Mesothelial cell of epicardium (in vitro differentiated cells): ENCODE data around the gene ADAMTS1. TPM values are rescaled to one million over a fixed set of nuclear protein-coding genes. Genes with fewer than 3 reads are reported as not detected.

ENCODE experiments used
- DNase-seq, 2 experiments: peaks; one replicate each; pipeline ENCODE4 v3.0.0; 2021; ENCODE audit warnings: low spot score in 2 of 2; ENCODE audit not compliant: unreplicated experiment in 2 of 2
- H3K27ac Mint-ChIP-seq: 2 replicates; pipeline ENCODE4 v1.8.0; 2021; ENCODE audit warnings: mixed read lengths
- H3K27me3 Mint-ChIP-seq: 2 replicates; pipeline ENCODE4 v1.8.0; 2021; ENCODE audit warnings: low read depth, mixed read lengths
- H3K36me3 Mint-ChIP-seq: 2 replicates; pipeline ENCODE4 v1.8.0; 2021; ENCODE audit warnings: mixed read lengths
- H3K4me1 Mint-ChIP-seq: 2 replicates; pipeline ENCODE4 v1.8.0; 2021; ENCODE audit warnings: mixed read lengths
- H3K4me3 Mint-ChIP-seq: 2 replicates; pipeline ENCODE4 v1.8.0; 2021; ENCODE audit warnings: mild to moderate bottlenecking, moderate library complexity, mixed read lengths
- H3K9me3 Mint-ChIP-seq: 2 replicates; pipeline ENCODE4 v1.8.0; 2021; ENCODE audit warnings: mixed read lengths
- total RNA-seq: library from RNA; stranded (reverse); gene quantifications from 3 replicates; pipeline ENCODE4 v1.2.1, GENCODE V29; 2021
- TF ChIP-seq, protein P1 (sequence below): fragments of 200-600 bp; sonication (generic); IDR thresholded peaks from one replicate; pipeline ENCODE4 v1.5.0; 2021; ENCODE audit warnings: antibody characterized with exemption; ENCODE audit not compliant: unreplicated experiment

ADAMTS1 gene
- total RNA-seq, 1 donor from 2014 or later, result 77.6 TPM

DNA sequence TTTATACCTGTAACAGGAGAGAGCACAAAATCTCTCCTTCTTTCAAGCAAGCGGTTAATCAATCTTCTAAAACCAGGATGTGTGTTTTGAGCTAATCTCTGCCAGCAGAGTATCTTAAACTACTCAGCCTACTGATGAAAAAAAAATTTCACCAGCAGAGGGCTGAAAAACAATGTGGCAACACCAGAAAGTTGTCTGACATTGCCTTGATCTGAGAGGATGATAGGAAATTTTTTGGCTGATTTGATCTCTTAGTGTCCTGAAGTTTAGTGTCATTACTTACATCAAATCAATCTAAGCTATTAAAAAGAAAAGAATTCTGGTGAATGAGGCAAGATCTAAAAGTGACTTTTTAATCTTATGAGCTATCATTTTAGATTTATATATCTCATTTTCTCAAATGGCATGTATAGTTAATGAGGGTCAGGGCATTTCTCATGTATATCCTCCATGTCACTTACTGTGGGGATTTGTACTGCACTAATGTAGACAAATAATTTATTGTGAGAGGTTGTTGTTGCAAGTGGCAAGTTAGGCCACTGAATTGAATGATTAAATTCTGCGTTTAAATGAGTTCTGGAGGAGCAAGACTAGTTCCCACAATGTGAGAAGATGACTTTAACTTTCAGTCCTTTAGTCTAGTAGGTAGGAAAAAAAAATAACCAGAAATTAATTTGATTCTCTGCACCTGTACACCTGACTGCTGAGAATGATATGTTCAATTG lies 10.9 kb downstream of the ADAMTS1 start:
- TF ChIP-seq, protein P1, sequence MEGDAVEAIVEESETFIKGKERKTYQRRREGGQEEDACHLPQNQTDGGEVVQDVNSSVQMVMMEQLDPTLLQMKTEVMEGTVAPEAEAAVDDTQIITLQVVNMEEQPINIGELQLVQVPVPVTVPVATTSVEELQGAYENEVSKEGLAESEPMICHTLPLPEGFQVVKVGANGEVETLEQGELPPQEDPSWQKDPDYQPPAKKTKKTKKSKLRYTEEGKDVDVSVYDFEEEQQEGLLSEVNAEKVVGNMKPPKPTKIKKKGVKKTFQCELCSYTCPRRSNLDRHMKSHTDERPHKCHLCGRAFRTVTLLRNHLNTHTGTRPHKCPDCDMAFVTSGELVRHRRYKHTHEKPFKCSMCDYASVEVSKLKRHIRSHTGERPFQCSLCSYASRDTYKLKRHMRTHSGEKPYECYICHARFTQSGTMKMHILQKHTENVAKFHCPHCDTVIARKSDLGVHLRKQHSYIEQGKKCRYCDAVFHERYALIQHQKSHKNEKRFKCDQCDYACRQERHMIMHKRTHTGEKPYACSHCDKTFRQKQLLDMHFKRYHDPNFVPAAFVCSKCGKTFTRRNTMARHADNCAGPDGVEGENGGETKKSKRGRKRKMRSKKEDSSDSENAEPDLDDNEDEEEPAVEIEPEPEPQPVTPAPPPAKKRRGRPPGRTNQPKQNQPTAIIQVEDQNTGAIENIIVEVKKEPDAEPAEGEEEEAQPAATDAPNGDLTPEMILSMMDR, result peak; percentile 34
- Mint-ChIP-seq H3K4me1 (peaks cover 22% of the 10 kb centered on the region), H3K9me3 (no peaks in the 10 kb centered on the region), H3K4me3 (no peak overlapping the region), H3K36me3 (peaks cover 29% of the 10 kb centered on the region), H3K27me3 (no peaks in the 10 kb centered on the region), H3K27ac (peak overlapping the region; percentile 5)
- no peak for DNase-seq

DNA sequence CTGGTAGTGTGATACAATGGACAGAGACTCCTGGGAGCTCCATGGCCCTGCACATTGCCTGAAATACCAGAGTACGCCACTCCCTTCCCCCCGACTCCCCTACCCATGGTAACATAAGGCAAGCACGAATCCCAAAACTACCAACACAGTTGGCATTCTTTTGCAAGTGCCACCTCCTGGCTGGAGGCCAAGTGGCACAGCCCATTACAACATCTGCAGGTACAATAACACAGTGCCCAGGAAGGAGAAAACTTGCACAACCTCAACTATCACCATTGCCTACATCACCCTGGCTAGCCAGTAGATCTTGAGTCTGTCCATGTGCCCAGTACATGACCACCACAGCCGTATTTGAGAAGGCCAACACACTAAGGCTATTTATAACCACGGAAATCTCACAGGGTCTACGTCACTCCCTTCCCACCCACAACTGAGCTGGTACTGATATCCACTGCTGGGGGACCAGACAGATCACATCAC lies 11.7 kb downstream of the ADAMTS1 start:
- H3K36me3 Mint-ChIP-seq, result peaks cover 22% of the 10 kb centered on the region
- no peak for DNase-seq
- TF ChIP-seq, protein P1, result no peak
- H3K4me3 Mint-ChIP-seq, result no peak overlapping the region
- H3K9me3 Mint-ChIP-seq, result no peaks in the 10 kb centered on the region
- peaks cover 22% of the 10 kb centered on the region for H3K4me1 Mint-ChIP-seq
- no peaks in the 10 kb centered on the region for H3K27me3 Mint-ChIP-seq
- no peak overlapping the region for H3K27ac Mint-ChIP-seq

DNA sequence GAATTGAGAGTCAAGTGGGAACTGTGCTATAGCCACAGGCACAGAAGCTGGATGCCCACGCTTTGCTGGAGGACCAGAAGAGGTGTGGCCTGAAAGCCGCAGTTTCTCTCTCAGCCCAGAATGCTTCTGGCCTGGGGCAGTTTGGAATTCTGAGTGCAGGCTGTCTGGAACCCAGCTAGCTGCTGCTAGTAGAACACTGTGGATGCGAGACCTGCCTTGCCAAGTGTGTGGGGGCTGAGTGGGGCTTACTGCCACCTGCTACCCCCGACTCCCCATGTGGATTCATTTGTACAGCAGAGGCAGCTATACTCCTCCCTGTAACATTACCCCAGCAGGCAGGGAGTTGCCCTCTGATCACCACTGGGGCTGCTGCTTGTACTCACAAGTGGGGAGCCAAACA lies 12.2 kb downstream of the ADAMTS1 start:
- DNase-seq, result no peak
- Mint-ChIP-seq H3K9me3 (no peaks in the 10 kb centered on the region), H3K36me3 (peaks cover 17% of the 10 kb centered on the region), H3K27ac (no peak overlapping the region), H3K4me1 (peaks cover 22% of the 10 kb centered on the region), H3K27me3 (no peaks in the 10 kb centered on the region), H3K4me3 (no peak overlapping the region)
- TF ChIP-seq, protein P1, result no peak

DNA sequence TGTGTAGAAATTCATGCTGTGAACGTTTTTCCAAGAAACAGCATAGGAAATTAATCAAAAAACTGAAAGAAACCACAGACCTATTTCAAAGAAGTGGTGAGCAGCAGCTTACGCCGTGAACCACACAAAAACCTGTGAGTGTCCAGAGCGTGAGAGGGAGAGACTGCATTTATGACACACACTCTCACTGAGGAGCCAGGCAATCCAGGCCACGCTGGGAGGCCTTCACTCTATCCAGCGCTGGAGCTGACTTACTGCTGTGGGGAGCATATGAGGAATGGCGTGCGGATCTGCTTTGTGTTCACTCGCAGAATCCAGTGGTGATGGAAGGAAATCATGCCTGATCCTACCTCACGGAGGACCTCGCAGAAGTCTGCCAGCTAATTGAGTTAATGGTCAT lies 12.7 kb downstream of the ADAMTS1 start:
- H3K4me1 Mint-ChIP-seq, result peaks cover 21% of the 10 kb centered on the region
- H3K27ac Mint-ChIP-seq, result no peak overlapping the region
- H3K27me3 Mint-ChIP-seq, result no peaks in the 10 kb centered on the region
- H3K9me3 Mint-ChIP-seq, result no peaks in the 10 kb centered on the region
- peaks cover 13% of the 10 kb centered on the region for H3K36me3 Mint-ChIP-seq
- TF ChIP-seq, protein P1, result no peak
- DNase-seq, result no peak
- no peak overlapping the region for H3K4me3 Mint-ChIP-seq

DNA sequence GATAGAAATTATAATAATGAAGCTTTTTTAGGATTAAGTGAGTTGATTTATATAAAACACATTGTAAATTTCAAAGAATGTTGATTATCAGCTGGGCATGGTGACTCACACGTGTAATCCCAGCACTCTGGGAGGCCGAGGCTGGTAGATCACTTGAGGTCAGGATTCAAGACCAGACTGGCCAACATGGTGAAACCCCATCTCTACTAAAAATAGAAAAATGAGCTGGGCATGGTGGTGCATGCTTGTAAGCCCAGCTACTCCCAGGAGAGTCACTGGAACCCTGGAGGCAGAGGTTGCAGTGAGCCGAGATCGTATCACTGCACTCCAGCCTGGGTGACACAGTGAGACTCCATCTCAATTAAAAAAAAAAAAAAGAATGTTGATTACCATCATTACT lies 18.4 kb downstream of the ADAMTS1 start:
- H3K4me1 Mint-ChIP-seq, result peaks cover 2% of the 10 kb centered on the region
- TF ChIP-seq, protein P1, result no peak
- H3K27me3 Mint-ChIP-seq, result no peaks in the 10 kb centered on the region
- no peak for DNase-seq
- no peaks in the 10 kb centered on the region for H3K36me3 Mint-ChIP-seq
- H3K9me3 Mint-ChIP-seq, result peaks cover 17% of the 10 kb centered on the region
- H3K27ac Mint-ChIP-seq, result no peak overlapping the region
- H3K4me3 Mint-ChIP-seq, result no peak overlapping the region
